Neural progenitor cell (in vitro differentiated cells): ENCODE measurements around the gene TBXAS1. TPM values are rescaled to one million over a fixed set of nuclear protein-coding genes. Genes with fewer than 3 reads are reported as not detected.
"Not testable (repeated sequence)": the region's sequence is repeated elsewhere in the genome, so short reads cannot be mapped to it uniquely, and the experiment has no call there.

ENCODE experiments used
- DNase-seq: peaks from one replicate; pipeline ENCODE4 v3.0.0-alpha.2; 2016; ENCODE audit warnings: low spot score
- H2AFZ ChIP-seq: fragments of 200-600 bp; sonication (generic); replicated peaks from 2 replicates; pipeline ENCODE4 v1.6.1; 2016; ENCODE audit warnings: antibody characterized with exemption
- H3F3A ChIP-seq: fragments of 200-600 bp; sonication (generic); 2 replicates; pipeline ENCODE4 v1.6.1; 2016; ENCODE audit warnings: antibody characterized with exemption, low read depth
- H3K27ac ChIP-seq: fragments of 200-600 bp; sonication (generic); 2 replicates; pipeline ENCODE4 v1.5.1; 2016; ENCODE audit warnings: mild to moderate bottlenecking
- H3K27me3 ChIP-seq: fragments of 200-600 bp; sonication (generic); 2 replicates; pipeline ENCODE4 v1.6.1; 2016; ENCODE audit warnings: mild to moderate bottlenecking, moderate library complexity
- H3K36me3 ChIP-seq: fragments of 200-600 bp; sonication (generic); 2 replicates; pipeline ENCODE4 v1.5.1; 2016
- H3K4me1 ChIP-seq: fragments of 200-600 bp; sonication (generic); 2 replicates; pipeline ENCODE4 v1.6.1; 2016; ENCODE audit warnings: mixed run types
- H3K4me2 ChIP-seq: fragments of 200-600 bp; sonication (generic); 2 replicates; pipeline ENCODE4 v1.6.1; 2016
- H3K4me3 ChIP-seq: fragments of 200-600 bp; sonication (generic); 2 replicates; pipeline ENCODE4 v1.5.1; 2016
- H3K79me2 ChIP-seq: fragments of 200-600 bp; sonication (generic); 2 replicates; pipeline ENCODE4 v1.6.1; 2016; ENCODE audit warnings: low read depth
- H3K9ac ChIP-seq: fragments of 200-600 bp; sonication (generic); 2 replicates; pipeline ENCODE4 v1.6.1; 2016
- H3K9me3 ChIP-seq: fragments of 200-600 bp; sonication (generic); 2 replicates; pipeline ENCODE4 v1.5.1; 2016; ENCODE audit warnings: low read depth
- H4K20me1 ChIP-seq: fragments of 200-600 bp; sonication (generic); 2 replicates; pipeline ENCODE4 v1.6.1; 2016; ENCODE audit warnings: low read depth
- H3K27ac Mint-ChIP-seq: 3 replicates; pipeline ENCODE4 v1.8.0; 2021; ENCODE audit warnings: mixed read lengths
- H3K27me3 Mint-ChIP-seq: 2 replicates; pipeline ENCODE4 v1.8.0; 2022; ENCODE audit warnings: low read depth, mild to moderate bottlenecking, inconsistent platforms, moderate library complexity, mixed read lengths; ENCODE audit not compliant: insufficient read depth
- H3K36me3 Mint-ChIP-seq: 3 replicates; pipeline ENCODE4 v1.8.0; 2021; ENCODE audit warnings: mixed read lengths
- H3K4me1 Mint-ChIP-seq: 3 replicates; pipeline ENCODE4 v1.8.0; 2021; ENCODE audit warnings: mixed read lengths
- H3K4me3 Mint-ChIP-seq: 3 replicates; pipeline ENCODE4 v1.8.0; 2021; ENCODE audit warnings: mild to moderate bottlenecking, moderate library complexity, mixed read lengths
- H3K9me3 Mint-ChIP-seq: 3 replicates; pipeline ENCODE4 v1.8.0; 2020; ENCODE audit warnings: mixed read lengths
- CTCF ChIP-seq: fragments of 200-600 bp; sonication (generic); IDR thresholded peaks from 2 replicates; pipeline ENCODE4 v1.5.1; 2017; ENCODE audit warnings: antibody characterized with exemption, mild to moderate bottlenecking
- EZH2 ChIP-seq: fragments of 200-600 bp; sonication (generic); IDR thresholded peaks from 2 replicates; pipeline ENCODE4 v1.6.1; 2017; ENCODE audit warnings: antibody characterized with exemption, mild to moderate bottlenecking, moderate library complexity
- EZH2phosphoT487 ChIP-seq: fragments of 200-600 bp; sonication (generic); IDR thresholded peaks from 2 replicates; pipeline ENCODE4 v1.6.1; 2017; ENCODE audit warnings: antibody characterized with exemption
- total RNA-seq: library from RNA; depleted of rRNA; stranded (reverse); fragments of >200 nt; gene quantifications from 2 replicates; pipeline ENCODE4 v1.2.3, GENCODE V29; 2015; ENCODE audit warnings: low replicate concordance

The TBXAS1 gene
- total RNA-seq, 1 donor from 2014 or later, result not detected

- Histone ChIP-seq H3F3A (no peaks in the 10 kb centered on the region), H2AFZ (no peak overlapping the region), H3K36me3 (no peaks in the 10 kb centered on the region), H3K4me2 (no peak overlapping the region), H4K20me1 (no peaks in the 10 kb centered on the region), H3K79me2 (no peaks in the 10 kb centered on the region), H3K4me1 (no peaks in the 10 kb centered on the region), H3K9me3 (peaks cover 3% of the 10 kb centered on the region), H3K4me3 (no peak overlapping the region), H3K27me3 (no peaks in the 10 kb centered on the region), H3K27ac (no peak overlapping the region), H3K9ac (no peak overlapping the region)
- H3K4me3 Mint-ChIP-seq, result no peak overlapping the region
- H3K9me3 Mint-ChIP-seq, result peaks cover 13% of the 10 kb centered on the region
- H3K27me3 Mint-ChIP-seq, result no peaks in the 10 kb centered on the region
- H3K36me3 Mint-ChIP-seq, result peaks cover 2% of the 10 kb centered on the region
- TF ChIP-seq EZH2 (no peak), CTCF (no peak), EZH2phosphoT487 (no peak)
- no peak overlapping the region for H3K27ac Mint-ChIP-seq
- DNase-seq, result no peak
- H3K4me1 Mint-ChIP-seq, result peaks cover 3% of the 10 kb centered on the region
These were observed 72.8 kb downstream of the TBXAS1 start for GRCh38 chr7:139901901-139902300.

- no peak for DNase-seq
- Histone ChIP-seq H3F3A (no peaks in the 10 kb centered on the region), H3K4me3 (no peak overlapping the region), H4K20me1 (no peaks in the 10 kb centered on the region), H3K9me3 (peaks cover 3% of the 10 kb centered on the region), H3K4me2 (no peak overlapping the region), H3K79me2 (no peaks in the 10 kb centered on the region), H3K36me3 (no peaks in the 10 kb centered on the region), H3K4me1 (no peaks in the 10 kb centered on the region), H3K27me3 (no peaks in the 10 kb centered on the region), H2AFZ (no peak overlapping the region), H3K9ac (no peak overlapping the region), H3K27ac (no peak overlapping the region)
- no peak overlapping the region for H3K4me3 Mint-ChIP-seq
- TF ChIP-seq EZH2phosphoT487, result no peak
- TF ChIP-seq CTCF, result no peak
- H3K9me3 Mint-ChIP-seq, result peaks cover 13% of the 10 kb centered on the region
- H3K4me1 Mint-ChIP-seq, result peaks cover 3% of the 10 kb centered on the region
- H3K27ac Mint-ChIP-seq, result no peak overlapping the region
- H3K27me3 Mint-ChIP-seq, result no peaks in the 10 kb centered on the region
- peaks cover 2% of the 10 kb centered on the region for H3K36me3 Mint-ChIP-seq
These were observed 73.5 kb downstream of the TBXAS1 start for GRCh38 chr7:139902436-139903102.

- H3K9ac ChIP-seq, H3K36me3 ChIP-seq, H3K4me2 ChIP-seq, H3K4me1 Mint-ChIP-seq, DNase-seq, H3K4me3 ChIP-seq, H3K27ac ChIP-seq, H3K4me1 ChIP-seq, H3K27me3 Mint-ChIP-seq, H2AFZ ChIP-seq, H3K9me3 ChIP-seq, H3K4me3 Mint-ChIP-seq, H3F3A ChIP-seq, H3K27ac Mint-ChIP-seq, H3K27me3 ChIP-seq, H3K79me2 ChIP-seq, H3K36me3 Mint-ChIP-seq, H4K20me1 ChIP-seq: not testable (repeated sequence)
- H3K9me3 Mint-ChIP-seq, result peaks cover 14% of the 10 kb centered on the region
These were observed 74.0 kb downstream of the TBXAS1 start for GRCh38 chr7:139903103-139903477.

GRCh38 chr7:139906879-139907278 is 77.8 kb downstream of the TBXAS1 start:
- TF ChIP-seq EZH2, result no peak
- TF ChIP-seq CTCF, result no peak
- TF ChIP-seq EZH2phosphoT487, result no peak
- Histone ChIP-seq H4K20me1 (no peaks in the 10 kb centered on the region), H3K27ac (no peak overlapping the region), H3K4me3 (no peak overlapping the region), H3K4me2 (no peak overlapping the region), H3K9me3 (peaks cover 3% of the 10 kb centered on the region), H3K79me2 (no peaks in the 10 kb centered on the region), H3F3A (no peaks in the 10 kb centered on the region), H2AFZ (no peak overlapping the region), H3K27me3 (no peaks in the 10 kb centered on the region), H3K4me1 (no peaks in the 10 kb centered on the region), H3K9ac (no peak overlapping the region), H3K36me3 (no peaks in the 10 kb centered on the region)
- H3K4me1 Mint-ChIP-seq, result peaks cover 5% of the 10 kb centered on the region
- H3K36me3 Mint-ChIP-seq, result peaks cover 2% of the 10 kb centered on the region
- no peak overlapping the region for H3K27ac Mint-ChIP-seq
- DNase-seq, result no peak
- H3K4me3 Mint-ChIP-seq, result no peak overlapping the region
- H3K9me3 Mint-ChIP-seq, result peaks cover 16% of the 10 kb centered on the region
- no peaks in the 10 kb centered on the region for H3K27me3 Mint-ChIP-seq
